Measurements from ENCODE around the gene CNTNAP2. TPM values are rescaled to one million over a fixed set of nuclear protein-coding genes. Genes with fewer than 3 reads are reported as not detected.

The CNTNAP2 gene
- total RNA-seq, 1 donor from 2014 or later: 5.4 TPM

GRCh38 chr7:146393346-146393745 lies 276.7 kb downstream of the CNTNAP2 start:
- TF ChIP-seq, protein P1, sequence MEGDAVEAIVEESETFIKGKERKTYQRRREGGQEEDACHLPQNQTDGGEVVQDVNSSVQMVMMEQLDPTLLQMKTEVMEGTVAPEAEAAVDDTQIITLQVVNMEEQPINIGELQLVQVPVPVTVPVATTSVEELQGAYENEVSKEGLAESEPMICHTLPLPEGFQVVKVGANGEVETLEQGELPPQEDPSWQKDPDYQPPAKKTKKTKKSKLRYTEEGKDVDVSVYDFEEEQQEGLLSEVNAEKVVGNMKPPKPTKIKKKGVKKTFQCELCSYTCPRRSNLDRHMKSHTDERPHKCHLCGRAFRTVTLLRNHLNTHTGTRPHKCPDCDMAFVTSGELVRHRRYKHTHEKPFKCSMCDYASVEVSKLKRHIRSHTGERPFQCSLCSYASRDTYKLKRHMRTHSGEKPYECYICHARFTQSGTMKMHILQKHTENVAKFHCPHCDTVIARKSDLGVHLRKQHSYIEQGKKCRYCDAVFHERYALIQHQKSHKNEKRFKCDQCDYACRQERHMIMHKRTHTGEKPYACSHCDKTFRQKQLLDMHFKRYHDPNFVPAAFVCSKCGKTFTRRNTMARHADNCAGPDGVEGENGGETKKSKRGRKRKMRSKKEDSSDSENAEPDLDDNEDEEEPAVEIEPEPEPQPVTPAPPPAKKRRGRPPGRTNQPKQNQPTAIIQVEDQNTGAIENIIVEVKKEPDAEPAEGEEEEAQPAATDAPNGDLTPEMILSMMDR (IDR thresholded peaks at IDR 0.05; ENCODE audit: unreplicated experiment): no peak
- Mint-ChIP-seq H3K9me3 (ENCODE audit: unreplicated experiment) (no peaks in the 10 kb centered on the region), H3K27me3 (ENCODE audit: unreplicated experiment) (peaks cover 1% of the 10 kb centered on the region)

GRCh38 chr7:146397141-146397540 lies 280.5 kb downstream of the CNTNAP2 start:
- Mint-ChIP-seq H3K9me3 (ENCODE audit: unreplicated experiment) (no peaks in the 10 kb centered on the region), H3K4me3 (ENCODE audit: unreplicated experiment) (no peak overlapping the region), H3K4me1 (ENCODE audit: unreplicated experiment) (no peaks in the 10 kb centered on the region)

More at GRCh38 chr7:146393346-146393745, 276.7 kb downstream of the CNTNAP2 start:
- Mint-ChIP-seq H3K27ac (ENCODE audit: unreplicated experiment) (no peak overlapping the region), H3K4me1 (ENCODE audit: unreplicated experiment) (no peaks in the 10 kb centered on the region), H3K36me3 (ENCODE audit: low read depth, unreplicated experiment) (no peaks in the 10 kb centered on the region), H3K4me3 (ENCODE audit: unreplicated experiment) (no peak overlapping the region)
- no peak for DNase-seq (ENCODE audit: low spot score)

GRCh38 chr7:146401939-146402338 lies 285.3 kb downstream of the CNTNAP2 start:
- H3K36me3 Mint-ChIP-seq (ENCODE audit: low read depth, unreplicated experiment): no peaks in the 10 kb centered on the region
- TF ChIP-seq, protein P1 (IDR thresholded peaks at IDR 0.05; ENCODE audit: unreplicated experiment): no peak
- no peaks in the 10 kb centered on the region for H3K9me3 Mint-ChIP-seq (ENCODE audit: unreplicated experiment)
- no peak overlapping the region for H3K4me3 Mint-ChIP-seq (ENCODE audit: unreplicated experiment)
- DNase-seq (ENCODE audit: low spot score): no peak
- H3K27me3 Mint-ChIP-seq (ENCODE audit: unreplicated experiment): peaks cover 4% of the 10 kb centered on the region
- no peak overlapping the region for H3K27ac Mint-ChIP-seq (ENCODE audit: unreplicated experiment)
- no peaks in the 10 kb centered on the region for H3K4me1 Mint-ChIP-seq (ENCODE audit: unreplicated experiment)

More at GRCh38 chr7:146397141-146397540, 280.5 kb downstream of the CNTNAP2 start:
- no peaks in the 10 kb centered on the region for H3K36me3 Mint-ChIP-seq (ENCODE audit: low read depth, unreplicated experiment)
- TF ChIP-seq, protein P1 (IDR thresholded peaks at IDR 0.05; ENCODE audit: unreplicated experiment): no peak
- H3K27me3 Mint-ChIP-seq (ENCODE audit: unreplicated experiment): peaks cover 1% of the 10 kb centered on the region
- H3K27ac Mint-ChIP-seq (ENCODE audit: unreplicated experiment): no peak overlapping the region
- no peak for DNase-seq (ENCODE audit: low spot score)

- Mint-ChIP-seq H3K27ac (ENCODE audit: unreplicated experiment) (no peak overlapping the region), H3K4me3 (ENCODE audit: unreplicated experiment) (no peak overlapping the region), H3K4me1 (ENCODE audit: unreplicated experiment) (no peaks in the 10 kb centered on the region), H3K9me3 (ENCODE audit: unreplicated experiment) (no peaks in the 10 kb centered on the region), H3K27me3 (ENCODE audit: unreplicated experiment) (peaks cover 3% of the 10 kb centered on the region), H3K36me3 (ENCODE audit: low read depth, unreplicated experiment) (no peaks in the 10 kb centered on the region)
- TF ChIP-seq, protein P1 (IDR thresholded peaks at IDR 0.05; ENCODE audit: unreplicated experiment): no peak
- DNase-seq (ENCODE audit: low spot score): no peak
Measured at GRCh38 chr7:146405737-146406136, 289.1 kb downstream of the CNTNAP2 start.

DNA sequence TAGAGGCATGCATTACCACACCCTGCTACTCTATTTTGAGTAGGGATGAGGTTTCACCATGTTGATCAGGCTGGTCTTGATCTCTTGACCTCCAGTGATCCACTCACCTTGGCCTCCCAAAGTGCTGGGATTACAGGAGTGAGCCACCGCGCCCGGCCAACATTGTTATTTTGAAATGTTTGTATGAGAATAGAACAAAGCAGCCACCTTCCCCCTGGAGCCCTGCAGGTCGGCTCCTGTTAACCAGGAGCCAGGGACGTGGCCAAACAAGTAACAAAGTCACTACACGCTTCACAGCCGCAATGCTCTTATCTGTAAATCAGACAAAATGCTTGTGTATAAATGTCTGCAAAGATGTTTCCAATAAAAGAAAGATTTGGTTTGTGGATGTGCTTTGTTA lies 295.4 kb downstream of the CNTNAP2 start:
- H3K4me1 Mint-ChIP-seq (ENCODE audit: unreplicated experiment): no peaks in the 10 kb centered on the region
- H3K27ac Mint-ChIP-seq (ENCODE audit: unreplicated experiment): no peak overlapping the region
- no peak overlapping the region for H3K4me3 Mint-ChIP-seq (ENCODE audit: unreplicated experiment)
- H3K27me3 Mint-ChIP-seq (ENCODE audit: unreplicated experiment): no peaks in the 10 kb centered on the region
- H3K9me3 Mint-ChIP-seq (ENCODE audit: unreplicated experiment): no peaks in the 10 kb centered on the region
- TF ChIP-seq, protein P1 (IDR thresholded peaks at IDR 0.05; ENCODE audit: unreplicated experiment): no peak
- no peaks in the 10 kb centered on the region for H3K36me3 Mint-ChIP-seq (ENCODE audit: low read depth, unreplicated experiment)
- DNase-seq (ENCODE audit: low spot score): no peak
